ENCODE data around the gene ZNF423. TPM values are rescaled to one million over a fixed set of nuclear protein-coding genes. Genes with fewer than 3 reads are reported as not detected.

Gene ZNF423
- total RNA-seq, 2 donors from 2014 or later = not detected

GRCh38 chr16:49617016-49617629 is 238.8 kb downstream of the ZNF423 start:
- Mint-ChIP-seq H3K9me3 (no peaks in the 10 kb centered on the region), H3K4me1 (ENCODE audit: low read depth) (no peaks in the 10 kb centered on the region), H3K27ac (no peak overlapping the region), H3K27me3 (ENCODE audit: low read depth) (no peaks in the 10 kb centered on the region), H3K4me3 (no peak overlapping the region), H3K36me3 (ENCODE audit: insufficient read depth in 2 of 2) (no peaks in the 10 kb centered on the region)
- DNase-seq = no peak
- no peak for ATAC-seq (replicated peaks in 1 of 2)

- H3K27ac Mint-ChIP-seq = no peak overlapping the region
- H3K4me1 Mint-ChIP-seq (ENCODE audit: low read depth) = no peaks in the 10 kb centered on the region
- no peak overlapping the region for H3K4me3 Mint-ChIP-seq
- H3K36me3 Mint-ChIP-seq (ENCODE audit: insufficient read depth in 2 of 2) = no peaks in the 10 kb centered on the region
- H3K27me3 Mint-ChIP-seq (ENCODE audit: low read depth) = no peaks in the 10 kb centered on the region
- H3K9me3 Mint-ChIP-seq = no peaks in the 10 kb centered on the region
- DNase-seq (no peak), ATAC-seq (replicated peaks in 1 of 2) (no peak)
Observed at GRCh38 chr16:49615576-49615975, 240.3 kb downstream of the ZNF423 start.

- DNase-seq = no peak
- Mint-ChIP-seq H3K36me3 (ENCODE audit: insufficient read depth in 2 of 2) (no peaks in the 10 kb centered on the region), H3K4me3 (no peak overlapping the region), H3K27me3 (ENCODE audit: low read depth) (peaks cover 11% of the 10 kb centered on the region), H3K4me1 (ENCODE audit: low read depth) (no peaks in the 10 kb centered on the region), H3K27ac (no peak overlapping the region), H3K9me3 (no peaks in the 10 kb centered on the region)
- ATAC-seq (replicated peaks in 1 of 2) = no peak
Observed at GRCh38 chr16:49610983-49611382, 244.9 kb downstream of the ZNF423 start.

GRCh38 chr16:49608779-49609178 is 247.1 kb downstream of the ZNF423 start:
- Mint-ChIP-seq H3K36me3 (ENCODE audit: insufficient read depth in 2 of 2) (no peaks in the 10 kb centered on the region), H3K9me3 (no peaks in the 10 kb centered on the region), H3K4me3 (no peak overlapping the region), H3K27ac (no peak overlapping the region), H3K27me3 (ENCODE audit: low read depth) (peaks cover 15% of the 10 kb centered on the region), H3K4me1 (ENCODE audit: low read depth) (no peaks in the 10 kb centered on the region)
- no peak for DNase-seq
- no peak for ATAC-seq (replicated peaks in 1 of 2)

GRCh38 chr16:49608098-49608497 is 247.8 kb downstream of the ZNF423 start:
- H3K36me3 Mint-ChIP-seq (ENCODE audit: insufficient read depth in 2 of 2) = no peaks in the 10 kb centered on the region
- no peaks in the 10 kb centered on the region for H3K4me1 Mint-ChIP-seq (ENCODE audit: low read depth)
- H3K9me3 Mint-ChIP-seq = no peaks in the 10 kb centered on the region
- no peak for ATAC-seq (replicated peaks in 1 of 2)
- no peak for DNase-seq
- H3K4me3 Mint-ChIP-seq = no peak overlapping the region
- no peak overlapping the region for H3K27ac Mint-ChIP-seq
- H3K27me3 Mint-ChIP-seq (ENCODE audit: low read depth) = peaks cover 15% of the 10 kb centered on the region

GRCh38 chr16:49605536-49606254 is 250.2 kb downstream of the ZNF423 start:
- Mint-ChIP-seq H3K27me3 (ENCODE audit: low read depth) (peaks cover 15% of the 10 kb centered on the region), H3K27ac (no peak overlapping the region), H3K4me1 (ENCODE audit: low read depth) (no peaks in the 10 kb centered on the region), H3K9me3 (no peaks in the 10 kb centered on the region), H3K4me3 (no peak overlapping the region), H3K36me3 (ENCODE audit: insufficient read depth in 2 of 2) (no peaks in the 10 kb centered on the region)
- DNase-seq (no peak), ATAC-seq (replicated peaks in 1 of 2) (no peak)

GRCh38 chr16:49604602-49605001 is 251.3 kb downstream of the ZNF423 start:
- Mint-ChIP-seq H3K9me3 (no peaks in the 10 kb centered on the region), H3K36me3 (ENCODE audit: insufficient read depth in 2 of 2) (no peaks in the 10 kb centered on the region), H3K27ac (no peak overlapping the region), H3K4me1 (ENCODE audit: low read depth) (no peaks in the 10 kb centered on the region), H3K4me3 (no peak overlapping the region), H3K27me3 (ENCODE audit: low read depth) (peaks cover 15% of the 10 kb centered on the region)
- ATAC-seq (replicated peaks in 1 of 2) (no peak), DNase-seq (no peak)

GRCh38 chr16:49603956-49604355 is 252.0 kb downstream of the ZNF423 start:
- Mint-ChIP-seq H3K27me3 (ENCODE audit: low read depth) (peaks cover 9% of the 10 kb centered on the region), H3K4me3 (no peak overlapping the region), H3K27ac (no peak overlapping the region), H3K36me3 (ENCODE audit: insufficient read depth in 2 of 2) (no peaks in the 10 kb centered on the region), H3K9me3 (no peaks in the 10 kb centered on the region), H3K4me1 (ENCODE audit: low read depth) (no peaks in the 10 kb centered on the region)
- ATAC-seq (replicated peaks in 1 of 2) (no peak), DNase-seq (no peak)

- Mint-ChIP-seq H3K4me1 (ENCODE audit: low read depth) (no peaks in the 10 kb centered on the region), H3K9me3 (no peaks in the 10 kb centered on the region), H3K27me3 (ENCODE audit: low read depth) (peaks cover 9% of the 10 kb centered on the region), H3K36me3 (ENCODE audit: insufficient read depth in 2 of 2) (no peaks in the 10 kb centered on the region), H3K4me3 (no peak overlapping the region), H3K27ac (no peak overlapping the region)
- ATAC-seq (replicated peaks in 1 of 2) = no peak
- DNase-seq = no peak
Observed at GRCh38 chr16:49602976-49603310, 253.0 kb downstream of the ZNF423 start.

- H3K4me3 Mint-ChIP-seq = no peak overlapping the region
- H3K4me1 Mint-ChIP-seq (ENCODE audit: low read depth) = no peaks in the 10 kb centered on the region
- H3K27me3 Mint-ChIP-seq (ENCODE audit: low read depth) = peaks cover 9% of the 10 kb centered on the region
- ATAC-seq (replicated peaks in 1 of 2) = no peak
- no peak overlapping the region for H3K27ac Mint-ChIP-seq
- no peak for DNase-seq
- H3K36me3 Mint-ChIP-seq (ENCODE audit: insufficient read depth in 2 of 2) = no peaks in the 10 kb centered on the region
- H3K9me3 Mint-ChIP-seq = no peaks in the 10 kb centered on the region
Observed at GRCh38 chr16:49602201-49602975, 253.5 kb downstream of the ZNF423 start.

GRCh38 chr16:49601576-49601975 is 254.3 kb downstream of the ZNF423 start:
- Mint-ChIP-seq H3K36me3 (ENCODE audit: insufficient read depth in 2 of 2) (no peaks in the 10 kb centered on the region), H3K4me3 (no peak overlapping the region), H3K9me3 (no peaks in the 10 kb centered on the region), H3K27ac (no peak overlapping the region), H3K27me3 (ENCODE audit: low read depth) (peaks cover 9% of the 10 kb centered on the region), H3K4me1 (ENCODE audit: low read depth) (no peaks in the 10 kb centered on the region)
- ATAC-seq (replicated peaks in 1 of 2) = no peak
- no peak for DNase-seq

GRCh38 chr16:49600976-49601375 is 254.9 kb downstream of the ZNF423 start:
- Mint-ChIP-seq H3K27ac (no peak overlapping the region), H3K9me3 (no peaks in the 10 kb centered on the region), H3K27me3 (ENCODE audit: low read depth) (peaks cover 4% of the 10 kb centered on the region), H3K4me1 (ENCODE audit: low read depth) (peaks cover 4% of the 10 kb centered on the region), H3K4me3 (no peak overlapping the region), H3K36me3 (ENCODE audit: insufficient read depth in 2 of 2) (no peaks in the 10 kb centered on the region)
- no peak for ATAC-seq (replicated peaks in 1 of 2)
- no peak for DNase-seq

- no peak overlapping the region for H3K27ac Mint-ChIP-seq
- ATAC-seq (replicated peaks in 1 of 2) (no peak), DNase-seq (no peak)
- no peaks in the 10 kb centered on the region for H3K36me3 Mint-ChIP-seq (ENCODE audit: insufficient read depth in 2 of 2)
- H3K4me3 Mint-ChIP-seq = no peak overlapping the region
- peaks cover 8% of the 10 kb centered on the region for H3K4me1 Mint-ChIP-seq (ENCODE audit: low read depth)
- H3K27me3 Mint-ChIP-seq (ENCODE audit: low read depth) = no peaks in the 10 kb centered on the region
- no peaks in the 10 kb centered on the region for H3K9me3 Mint-ChIP-seq
Observed at GRCh38 chr16:49600536-49600935, 255.4 kb downstream of the ZNF423 start.

Measured in activated T-cell treated with anti-CD3 and anti-CD28 coated beads, Interleukin-2, amount 50 U/mL, for 72 hours (primary cell).